GM18507 (cell line): ENCODE data around the gene EBF3.
"Not testable (repeated sequence)": the region's sequence is repeated elsewhere in the genome, so short reads cannot be mapped to it uniquely, and the experiment has no call there.

ENCODE experiments used
- DNase-seq: peaks from one replicate; pipeline ENCODE4 v3.0.0; 2011; ENCODE audit warnings: low read depth; ENCODE audit not compliant: insufficient read length; ENCODE audit errors: extremely low spot score
- FAIRE-seq: peaks from 2 replicates; lab custom pipeline; 2011; peaks lifted over from hg19 to GRCh38; lab: Jason Lieb, UNC

Gene EBF3

GRCh38 chr10:129934196-129934925 is 29.7 kb downstream of the EBF3 start:
- DNase-seq (no peak), FAIRE-seq (no peak)

- no peak for FAIRE-seq
- no peak for DNase-seq
Measured at GRCh38 chr10:129933456-129934092, 30.5 kb downstream of the EBF3 start.

- DNase-seq: no peak
- FAIRE-seq: no peak
Measured at GRCh38 chr10:129932751-129933433, 31.2 kb downstream of the EBF3 start.

DNA sequence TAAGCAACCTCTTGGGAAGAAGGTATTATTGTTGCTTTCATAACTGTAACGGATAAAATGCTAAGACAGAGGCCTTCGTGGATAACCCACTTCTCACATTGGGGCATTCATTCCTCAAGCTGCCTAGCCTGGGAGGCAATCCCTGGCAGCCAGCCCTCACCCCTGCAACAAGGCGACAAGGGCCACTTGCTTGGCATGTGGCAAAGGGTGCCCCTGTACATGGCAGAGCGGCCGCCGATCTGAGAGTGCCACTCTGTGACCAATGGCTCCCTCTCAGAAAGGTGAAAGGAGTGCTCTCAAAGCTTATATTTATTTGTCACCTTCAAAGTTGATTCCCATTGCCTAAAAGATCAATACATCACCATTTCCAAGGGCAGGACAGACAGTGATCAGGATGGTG is 31.9 kb downstream of the EBF3 start:
- no peak for FAIRE-seq

GRCh38 chr10:129929343-129930292 is 34.5 kb downstream of the EBF3 start:
- FAIRE-seq (no peak), DNase-seq (no peak)

More for the DNA sequence above, 31.9 kb downstream of the EBF3 start:
- DNase-seq: no peak

DNA sequence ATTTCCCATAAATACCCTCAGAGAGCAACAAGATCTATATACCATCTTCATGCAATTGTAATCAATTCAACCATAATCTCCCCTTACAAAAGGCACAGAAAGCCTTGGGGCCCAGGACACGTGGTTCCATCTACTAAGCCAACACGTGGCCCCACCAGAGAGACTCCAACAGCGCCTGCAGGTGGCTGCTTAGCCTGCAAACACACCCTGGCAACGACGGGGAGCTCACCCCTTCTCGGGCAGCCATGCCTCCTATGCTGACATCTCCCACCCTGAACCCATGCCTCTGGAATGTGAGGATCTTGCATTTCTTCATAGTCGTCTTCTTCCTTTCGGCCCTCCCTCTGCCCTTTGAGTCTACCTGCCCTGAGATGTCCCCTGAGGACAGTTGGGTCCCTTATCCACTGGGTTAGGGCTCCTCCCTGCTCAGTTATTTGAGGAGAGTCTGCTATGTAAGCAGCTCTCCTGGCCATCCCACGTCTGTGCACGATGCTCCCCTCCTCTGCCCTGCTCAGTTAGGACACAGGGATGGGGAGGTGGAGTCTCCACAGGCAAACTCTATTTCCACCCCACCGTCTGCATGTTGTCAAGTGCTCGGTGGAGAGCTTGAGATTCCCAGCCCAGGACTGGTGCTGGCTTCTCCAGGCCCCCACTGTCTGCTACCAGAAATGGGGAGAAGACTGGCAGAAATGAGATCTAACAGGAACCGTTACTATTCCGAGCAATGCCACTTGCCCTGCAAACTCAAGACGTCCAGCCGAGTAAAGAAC is 36.5 kb downstream of the EBF3 start:
- no peak for FAIRE-seq
- no peak for DNase-seq

DNA sequence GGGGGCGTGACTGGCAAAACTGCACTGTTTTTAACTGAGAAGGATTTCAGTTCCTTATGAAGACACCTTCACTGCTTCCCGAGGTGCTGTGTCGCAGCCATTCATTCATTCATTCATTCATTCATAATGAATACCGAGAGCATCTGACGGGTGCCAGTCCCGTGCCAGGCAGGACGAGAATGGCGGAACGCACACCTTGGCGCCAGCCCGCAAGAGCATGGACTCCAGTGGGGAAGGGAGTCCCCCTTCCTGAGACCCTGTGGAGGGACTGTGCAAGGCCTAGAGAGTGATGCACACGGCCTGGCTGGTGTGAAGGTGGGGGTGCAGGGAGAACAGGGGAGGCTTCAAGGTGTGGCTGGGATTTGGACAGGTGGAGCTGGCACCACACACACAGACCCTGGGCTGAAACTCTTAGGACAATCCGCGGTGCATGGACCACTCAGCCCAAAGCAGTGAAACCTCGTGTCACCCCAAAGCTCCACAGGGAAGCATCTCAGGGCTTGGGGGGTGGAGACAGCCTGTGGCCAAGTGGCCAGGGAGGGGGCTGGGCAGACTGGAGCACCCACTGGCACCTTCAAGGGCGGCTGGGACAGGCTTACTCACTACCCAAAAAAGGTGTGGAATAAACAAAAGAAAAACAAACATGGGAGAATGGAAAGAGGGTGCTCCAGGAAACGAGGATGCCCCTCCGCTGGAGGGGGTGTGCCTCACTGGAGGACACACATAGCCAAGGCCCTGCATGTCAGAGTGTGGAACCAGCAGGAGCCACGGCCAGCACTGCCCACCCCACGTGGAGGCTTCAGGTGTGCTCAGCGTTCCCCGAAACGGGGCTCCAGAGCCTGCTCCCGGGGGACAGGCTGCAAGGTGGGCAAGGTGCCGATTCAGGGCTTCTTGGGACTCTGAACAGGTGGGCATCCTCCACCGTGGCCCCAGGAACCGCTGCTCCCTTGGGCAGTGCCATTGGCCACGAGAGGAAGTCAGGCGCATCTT is 37.7 kb downstream of the EBF3 start:
- no peak for FAIRE-seq
- DNase-seq: no peak

GRCh38 chr10:129924375-129925085 is 39.5 kb downstream of the EBF3 start:
- DNase-seq (no peak), FAIRE-seq (no peak)

- FAIRE-seq (no peak), DNase-seq (no peak)
Measured at GRCh38 chr10:129922598-129923123, 41.4 kb downstream of the EBF3 start.

GRCh38 chr10:129921801-129922597 is 42.1 kb downstream of the EBF3 start:
- DNase-seq (no peak), FAIRE-seq (no peak)

DNA sequence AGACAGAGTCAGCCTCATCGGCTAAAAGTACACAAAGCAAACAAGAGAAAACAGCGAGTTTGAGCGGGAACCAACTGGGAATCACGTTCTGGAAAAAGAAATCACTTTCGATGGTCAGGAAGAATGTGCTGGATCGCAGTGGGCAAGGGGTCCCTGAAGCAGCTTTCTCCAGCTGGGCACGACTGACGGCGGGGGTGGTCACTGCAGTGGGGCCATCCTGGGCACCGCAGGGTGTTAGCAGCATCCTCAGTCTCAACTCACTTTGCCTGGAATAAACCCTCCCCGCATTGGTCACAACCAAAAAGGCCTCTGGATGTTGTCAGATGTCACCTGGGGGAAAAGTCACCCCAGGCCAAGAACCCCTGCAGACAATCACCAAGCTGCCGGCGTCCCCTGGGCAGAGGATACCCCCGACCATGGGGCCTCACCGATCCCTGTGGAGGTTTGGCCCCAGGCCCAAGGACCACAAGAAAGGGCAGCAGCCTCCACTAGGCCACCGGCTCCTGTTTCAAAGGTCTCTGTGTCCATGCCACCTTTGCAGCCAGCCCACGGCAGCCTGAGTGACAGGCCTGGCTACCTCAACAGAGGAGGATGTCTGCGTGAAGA is 42.9 kb downstream of the EBF3 start:
- no peak for DNase-seq
- FAIRE-seq: no peak

- DNase-seq: not testable (repeated sequence)
Measured at GRCh38 chr10:129920187-129920586, 43.9 kb downstream of the EBF3 start.

GRCh38 chr10:129919358-129919757 is 44.7 kb downstream of the EBF3 start:
- no peak for DNase-seq
- no peak for FAIRE-seq

More at GRCh38 chr10:129920187-129920586, 43.9 kb downstream of the EBF3 start:
- FAIRE-seq: not testable (repeated sequence)

DNA sequence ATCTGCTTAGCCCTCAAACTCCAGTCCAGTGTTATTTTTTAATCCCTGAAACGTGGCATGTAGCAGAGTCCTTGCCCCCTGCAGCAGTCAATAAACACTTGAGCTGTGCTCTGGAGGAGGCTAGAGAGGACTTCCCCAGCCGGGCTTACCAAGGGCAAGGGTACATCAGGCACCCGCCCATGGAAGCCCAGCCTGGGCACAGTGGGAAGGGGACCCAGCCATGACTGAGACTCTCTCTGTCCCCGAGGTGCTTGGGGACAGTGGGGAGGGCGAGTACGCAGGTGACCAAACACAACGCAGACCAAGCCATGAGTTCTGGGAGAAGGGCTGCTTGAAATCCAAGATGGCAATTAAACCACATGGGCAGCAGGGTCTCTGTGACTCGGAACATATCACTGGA is 45.2 kb downstream of the EBF3 start:
- no peak for FAIRE-seq
- DNase-seq: no peak

DNA sequence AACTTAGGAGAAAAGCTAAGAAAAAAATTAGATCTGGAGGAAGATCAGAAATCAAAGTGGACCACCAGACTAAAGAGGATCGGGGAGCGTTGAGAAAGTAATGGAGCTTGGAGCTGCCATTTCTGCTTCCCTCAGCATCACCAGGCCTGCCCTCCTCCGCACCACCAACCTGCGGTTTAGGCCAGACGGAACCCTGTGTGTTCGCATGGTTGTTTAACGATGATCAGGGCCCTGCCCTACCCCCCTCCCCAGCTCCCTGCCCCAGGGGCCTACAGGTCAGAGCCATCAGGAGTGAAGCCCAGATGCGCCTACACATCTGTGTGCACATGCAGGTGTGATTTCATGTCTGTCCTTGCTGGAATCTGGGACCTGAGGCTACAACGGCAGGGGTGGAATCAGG is 45.7 kb downstream of the EBF3 start:
- DNase-seq (no peak), FAIRE-seq (no peak)

GRCh38 chr10:129917936-129918335 is 46.1 kb downstream of the EBF3 start:
- FAIRE-seq: no peak
- DNase-seq: no peak
